NCI-H2171 treated with DMSO at 0.1 percent for 48 hours (cell line): Measurements from ENCODE around the gene TMEM205.
"Not testable (repeated sequence)": the region's sequence is repeated elsewhere in the genome, so short reads cannot be mapped to it uniquely, and the experiment has no call there.

ENCODE experiments used
- DNase-seq: peaks from one replicate; lab custom pipeline; 2025; lab: John Stamatoyannopoulos, UW

TMEM205 gene

GRCh38 chr19:11339254-11340098 lies 6.6 kb downstream of the TMEM205 start, which contains the start of gene RAB3D:
Gene RAB3D (minus strand): TSS chr19:11339657. CDS start chr19:11337399, 2,258 bp downstream.
- DNase-seq, result peak; percentile 89

- DNase-seq, result peak; percentile 47
These were observed 7.4 kb downstream of the TMEM205 start for GRCh38 chr19:11338569-11339253.

- DNase-seq, result no peak
These were observed 7.9 kb downstream of the TMEM205 start for GRCh38 chr19:11338121-11338520.

- DNase-seq, result no peak
These were observed 9.0 kb downstream of the TMEM205 start for GRCh38 chr19:11337080-11337479.

GRCh38 chr19:11335449-11336146 lies 10.5 kb downstream of the TMEM205 start:
- no peak for DNase-seq

- DNase-seq, result not testable (repeated sequence)
These were observed 12.2 kb downstream of the TMEM205 start for GRCh38 chr19:11333838-11334237.

- peak; percentile 73 for DNase-seq
These were observed 13.2 kb downstream of the TMEM205 start for GRCh38 chr19:11332822-11333221.

- no peak for DNase-seq
These were observed 14.6 kb downstream of the TMEM205 start for GRCh38 chr19:11331502-11331901.

GRCh38 chr19:11330127-11330526 lies 15.9 kb downstream of the TMEM205 start:
- DNase-seq, result no peak

GRCh38 chr19:11325544-11325943 lies 20.5 kb downstream of the TMEM205 start:
- DNase-seq, result no peak

GRCh38 chr19:11324748-11325389 lies 21.2 kb downstream of the TMEM205 start:
- no peak for DNase-seq

- DNase-seq, result peak; percentile 52
These were observed 21.9 kb downstream of the TMEM205 start for GRCh38 chr19:11324079-11324661.

GRCh38 chr19:11323601-11324078 lies 22.4 kb downstream of the TMEM205 start:
- DNase-seq, result no peak

- no peak for DNase-seq
These were observed 23.6 kb downstream of the TMEM205 start for GRCh38 chr19:11322269-11323024.

- no peak for DNase-seq
These were observed 24.6 kb downstream of the TMEM205 start for GRCh38 chr19:11321191-11322126.

GRCh38 chr19:11320278-11320995 lies 25.6 kb downstream of the TMEM205 start:
- not testable (repeated sequence) for DNase-seq

GRCh38 chr19:11306337-11306736 lies 39.7 kb downstream of the TMEM205 start:
- no peak for DNase-seq

- DNase-seq, result no peak
These were observed 41.1 kb downstream of the TMEM205 start for GRCh38 chr19:11304936-11305335.

GRCh38 chr19:11300811-11301120 lies 45.3 kb downstream of the TMEM205 start:
- no peak for DNase-seq
